NCI-H510A (cell line): ENCODE measurements around the gene LAMB1.
"Not testable (repeated sequence)": the region's sequence is repeated elsewhere in the genome, so short reads cannot be mapped to it uniquely, and the experiment has no call there.

Experiments
- DNase-seq: peaks from one replicate; lab custom pipeline; 2025; lab: John Stamatoyannopoulos, UW

LAMB1 gene

DNA sequence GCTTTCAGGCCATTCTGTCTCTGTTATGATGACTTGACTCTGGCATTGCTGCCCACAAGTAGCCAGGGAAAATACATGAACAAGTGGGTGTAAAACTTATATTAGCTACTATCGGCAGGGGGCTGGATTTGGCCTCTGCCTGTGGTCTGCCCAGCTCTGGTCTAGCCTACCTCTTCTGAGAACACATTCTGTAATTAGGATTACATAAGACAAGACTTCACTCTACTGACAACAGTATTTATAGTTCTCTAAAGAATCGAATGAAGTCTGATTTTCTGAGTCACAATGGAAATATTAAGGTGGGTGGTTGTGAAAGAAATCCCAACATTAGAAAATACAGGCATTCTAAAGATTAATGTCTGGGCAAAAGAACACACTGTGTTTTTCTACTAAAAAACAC lies 56.5 kb downstream of the LAMB1 start:
- no peak for DNase-seq

DNA sequence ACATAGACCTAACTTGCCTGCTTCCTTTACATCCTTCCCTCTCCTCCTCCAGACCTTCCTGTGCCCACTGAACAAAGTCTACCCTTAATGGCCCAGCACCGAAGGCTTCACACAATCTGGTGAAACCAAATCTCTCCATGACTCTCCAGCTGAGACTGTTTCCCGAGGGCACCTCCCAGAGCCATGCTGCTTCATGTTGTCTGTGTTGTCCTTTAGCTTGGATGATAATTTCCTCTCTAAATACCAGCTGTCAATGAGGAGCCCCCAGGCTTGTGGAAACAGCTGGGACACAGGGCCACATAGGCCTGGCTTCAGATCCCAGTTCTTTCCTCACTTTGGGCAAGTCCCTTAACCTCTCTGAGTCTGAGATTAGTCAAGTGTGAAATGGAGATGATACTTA lies 57.6 kb downstream of the LAMB1 start:
- DNase-seq: no peak

DNA sequence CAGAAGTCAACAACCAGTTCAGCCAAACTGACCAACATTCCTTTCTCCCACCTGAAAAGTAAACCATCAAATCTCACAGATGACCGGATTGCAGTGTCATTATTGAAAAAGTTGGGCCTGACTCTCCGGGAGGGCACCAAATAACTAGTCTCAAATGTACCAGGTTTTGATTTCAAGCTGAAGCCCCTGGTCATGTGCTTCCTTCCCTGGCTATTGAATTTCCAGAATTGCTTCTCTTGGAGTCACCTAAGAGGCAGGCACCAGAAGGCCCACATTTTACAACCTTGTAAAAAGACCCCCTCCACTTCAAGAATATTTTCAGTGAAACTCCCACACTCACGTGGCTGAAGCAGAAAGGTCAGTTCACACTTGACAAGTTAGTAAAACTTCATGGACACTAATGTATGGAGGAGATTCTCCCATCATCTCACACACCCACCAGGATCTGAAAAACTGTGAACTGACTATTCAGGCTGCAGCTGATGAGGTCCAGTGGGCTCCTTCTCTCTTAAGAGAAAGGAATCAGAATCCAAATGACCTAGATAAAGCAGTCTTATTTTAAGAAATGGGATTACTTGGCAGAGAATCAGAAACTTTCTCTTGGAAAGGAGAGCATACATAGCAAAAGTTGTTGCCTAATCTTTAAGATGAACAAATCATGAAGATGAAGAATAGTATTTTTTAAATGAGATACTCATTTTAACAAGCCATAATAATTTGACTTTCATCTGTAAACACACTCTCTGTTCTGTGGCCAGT lies 58.4 kb downstream of the LAMB1 start:
- no peak for DNase-seq

- DNase-seq: no peak
Measured at GRCh38 chr7:107943018-107943417, 59.9 kb downstream of the LAMB1 start.

- DNase-seq: no peak
Measured at GRCh38 chr7:107940951-107941350, 62.0 kb downstream of the LAMB1 start.

GRCh38 chr7:107939573-107940489 lies 63.1 kb downstream of the LAMB1 start:
- no peak for DNase-seq

- DNase-seq: no peak
Measured at GRCh38 chr7:107938456-107939250, 64.3 kb downstream of the LAMB1 start.

GRCh38 chr7:107937531-107937930 lies 65.4 kb downstream of the LAMB1 start:
- DNase-seq: no peak

DNA sequence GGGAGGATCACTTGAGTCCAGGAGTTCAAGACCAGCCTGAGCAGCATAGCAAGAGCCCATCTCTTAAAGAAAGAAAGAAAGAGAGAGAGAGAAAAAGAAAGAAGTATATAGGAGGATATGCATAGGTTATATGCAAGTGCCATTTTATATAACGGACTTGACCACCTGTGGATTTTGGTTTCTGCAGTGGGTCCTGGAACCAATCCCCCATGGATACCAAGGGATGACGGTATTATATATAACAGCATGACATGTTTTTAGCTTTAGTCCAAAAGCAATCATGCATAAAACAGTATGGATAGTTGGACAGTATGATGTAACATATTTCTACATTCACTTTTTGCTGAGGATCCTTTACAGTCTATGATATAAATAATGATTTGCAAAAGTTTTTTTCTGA lies 66.6 kb downstream of the LAMB1 start:
- no peak for DNase-seq

DNA sequence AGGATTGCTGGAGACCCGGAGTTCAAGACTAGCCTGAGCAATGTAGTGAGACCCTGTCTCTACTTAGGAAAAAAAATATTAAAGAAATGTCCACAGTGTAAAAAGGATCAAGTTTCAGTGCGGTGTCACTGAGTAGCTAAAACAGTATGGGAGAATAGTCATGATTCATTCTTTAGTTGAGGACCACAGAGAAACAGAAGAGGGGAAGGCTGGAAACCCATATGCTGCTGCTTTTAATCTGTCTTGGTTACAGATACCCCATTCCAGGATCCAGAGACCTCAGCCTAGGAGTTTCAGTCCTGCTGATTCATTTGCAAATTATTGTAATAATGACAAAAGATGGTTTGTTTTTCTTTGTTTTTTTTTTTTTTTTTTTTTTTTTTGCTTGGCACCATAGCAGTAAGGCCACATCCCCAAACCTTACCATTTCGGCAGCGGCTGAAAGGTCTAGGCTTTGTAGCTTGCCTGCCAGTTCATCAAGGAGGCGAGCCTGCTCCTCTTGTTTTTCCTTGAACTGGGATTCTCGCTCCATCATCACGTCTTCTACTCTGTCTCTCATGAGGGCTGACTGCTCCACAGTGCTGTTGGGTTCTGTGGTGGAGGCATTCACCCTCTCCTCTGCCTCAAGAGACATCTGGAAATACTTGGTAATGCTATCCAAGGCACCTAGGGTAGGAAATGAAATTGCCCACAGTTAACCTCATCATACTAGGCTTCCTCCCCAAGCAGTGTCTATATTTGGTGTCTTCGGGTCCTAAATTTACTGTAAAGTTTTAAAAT lies 67.8 kb downstream of the LAMB1 start:
- DNase-seq: no peak

DNA sequence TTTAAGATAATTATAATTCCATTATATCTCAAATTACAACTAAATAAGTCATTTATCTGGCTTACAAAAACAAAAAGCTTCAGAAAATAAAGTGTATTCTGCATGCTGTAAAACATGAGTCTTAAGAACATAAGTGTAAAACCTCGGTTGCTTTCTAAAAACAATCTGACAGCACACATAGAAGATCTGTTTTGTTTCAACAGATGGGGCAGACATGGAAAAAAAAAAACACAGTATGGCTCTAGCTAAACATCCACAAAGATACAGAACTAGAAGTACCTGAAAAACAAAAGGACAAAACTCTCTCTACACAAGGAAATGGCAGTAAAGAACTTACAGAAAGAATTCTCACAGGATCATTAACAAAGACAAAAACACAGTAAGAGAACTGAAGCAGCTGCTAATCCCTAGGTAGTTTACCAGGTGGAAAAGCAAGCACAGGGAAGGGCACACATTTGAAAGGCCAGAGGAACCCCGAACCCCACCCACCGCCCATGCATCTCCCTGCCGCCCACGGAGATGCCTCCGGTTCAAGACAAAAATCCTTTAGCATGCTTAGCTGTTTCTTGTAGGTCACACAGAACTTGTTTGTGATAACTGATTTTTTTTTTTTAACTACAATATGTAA lies 69.5 kb downstream of the LAMB1 start:
- DNase-seq: no peak

- DNase-seq: no peak
Measured at GRCh38 chr7:107932805-107933204, 70.2 kb downstream of the LAMB1 start.

GRCh38 chr7:107931740-107932515 lies 71.0 kb downstream of the LAMB1 start:
- no peak for DNase-seq

DNA sequence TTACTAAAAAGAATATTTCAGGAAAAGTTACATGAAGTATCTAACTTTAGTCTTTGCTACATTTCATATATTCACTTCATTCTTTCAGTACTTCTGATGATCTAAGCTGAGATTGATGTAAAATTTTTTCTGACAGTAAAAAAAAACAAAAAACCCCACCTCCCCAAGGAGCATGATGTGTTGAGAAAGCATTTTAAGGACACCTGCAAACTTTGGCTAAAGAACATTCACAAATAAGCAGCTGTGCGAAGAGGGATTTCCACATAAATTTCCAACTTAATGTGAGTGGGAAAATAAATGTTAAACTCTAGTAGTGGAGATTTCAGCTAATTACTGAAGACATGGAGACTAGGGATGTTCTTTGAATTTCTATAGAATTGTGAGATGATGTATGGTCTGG lies 76.5 kb downstream of the LAMB1 start:
- no peak for DNase-seq

DNA sequence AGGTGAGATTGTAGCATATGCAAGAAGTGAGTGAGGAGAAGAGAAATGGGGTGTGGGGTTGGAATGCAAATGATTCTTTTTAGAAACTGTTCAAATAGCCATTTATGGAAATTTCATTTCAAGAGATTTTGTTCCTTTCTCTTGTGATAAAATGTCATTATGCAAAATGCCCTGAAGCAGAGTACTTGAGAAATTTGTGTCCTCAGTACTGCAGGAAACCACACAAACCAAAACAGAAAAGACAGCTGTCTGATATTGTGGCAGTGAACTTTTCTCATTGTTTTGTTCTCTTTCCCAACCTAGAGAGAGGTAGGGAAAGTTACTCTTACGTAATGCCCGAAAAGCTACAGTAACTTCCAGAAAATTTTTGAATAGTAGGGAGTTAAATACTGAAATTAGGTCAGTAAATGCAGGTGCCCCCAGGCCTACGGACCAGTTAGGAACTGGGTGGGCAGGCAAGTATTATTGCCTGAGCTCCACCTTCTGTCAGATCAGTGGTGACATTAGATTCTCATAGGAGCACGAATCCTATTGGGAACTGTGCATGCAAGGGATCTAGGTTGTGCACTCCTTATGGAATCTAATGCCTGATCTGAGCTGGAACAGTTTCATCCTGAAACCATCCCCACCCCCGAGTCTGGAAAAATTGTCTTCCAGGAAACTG lies 78.0 kb downstream of the LAMB1 start:
- DNase-seq: no peak

- DNase-seq: no peak
Measured at GRCh38 chr7:107922886-107923285, 80.1 kb downstream of the LAMB1 start.

DNA sequence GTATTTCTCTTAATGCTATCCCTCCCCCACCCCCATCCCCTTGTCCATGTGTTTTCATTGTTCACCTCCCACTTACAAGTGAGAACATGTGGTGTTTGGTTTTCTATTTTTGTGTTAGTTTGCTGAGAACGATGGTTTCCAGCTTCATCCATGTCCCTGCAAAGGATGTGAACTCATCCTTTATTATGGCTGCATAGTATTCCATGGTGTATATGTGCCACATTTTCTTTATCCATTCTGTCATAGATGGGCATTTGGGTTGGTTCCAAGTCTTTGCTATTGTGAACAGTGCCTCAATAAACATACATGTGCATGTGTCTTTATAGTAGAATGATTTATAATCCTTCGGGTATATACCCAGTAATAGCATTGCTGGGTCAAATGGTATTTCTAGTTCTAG lies 81.1 kb downstream of the LAMB1 start:
- DNase-seq: not testable (repeated sequence)

GRCh38 chr7:107920048-107920772 lies 82.8 kb downstream of the LAMB1 start:
- DNase-seq: no peak

DNA sequence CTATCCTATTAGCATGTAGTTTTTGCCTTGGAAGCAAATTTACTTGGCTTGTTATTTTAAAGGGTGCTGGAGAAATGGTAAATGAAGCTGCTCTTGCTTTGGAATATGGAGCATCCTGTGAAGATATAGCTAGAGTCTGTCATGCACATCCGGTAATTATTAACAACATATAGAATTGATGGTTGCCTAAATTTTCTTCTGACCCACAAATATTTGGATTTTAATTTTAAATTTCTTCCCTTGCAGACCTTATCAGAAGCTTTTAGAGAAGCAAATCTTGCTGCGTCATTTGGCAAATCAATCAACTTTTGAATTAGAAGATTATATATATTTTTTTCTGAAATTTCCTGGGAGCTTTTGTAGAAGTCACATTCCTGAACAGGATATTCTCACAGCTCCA lies 84.0 kb downstream of the LAMB1 start:
- no peak for DNase-seq
